Measurements from ENCODE around the gene VMP1. TPM values are rescaled to one million over a fixed set of nuclear protein-coding genes. Genes with fewer than 3 reads are reported as not detected.

Gene VMP1
- total RNA-seq, 2 experiments from 2014 or later = 73.6 to 81.1 TPM

DNA sequence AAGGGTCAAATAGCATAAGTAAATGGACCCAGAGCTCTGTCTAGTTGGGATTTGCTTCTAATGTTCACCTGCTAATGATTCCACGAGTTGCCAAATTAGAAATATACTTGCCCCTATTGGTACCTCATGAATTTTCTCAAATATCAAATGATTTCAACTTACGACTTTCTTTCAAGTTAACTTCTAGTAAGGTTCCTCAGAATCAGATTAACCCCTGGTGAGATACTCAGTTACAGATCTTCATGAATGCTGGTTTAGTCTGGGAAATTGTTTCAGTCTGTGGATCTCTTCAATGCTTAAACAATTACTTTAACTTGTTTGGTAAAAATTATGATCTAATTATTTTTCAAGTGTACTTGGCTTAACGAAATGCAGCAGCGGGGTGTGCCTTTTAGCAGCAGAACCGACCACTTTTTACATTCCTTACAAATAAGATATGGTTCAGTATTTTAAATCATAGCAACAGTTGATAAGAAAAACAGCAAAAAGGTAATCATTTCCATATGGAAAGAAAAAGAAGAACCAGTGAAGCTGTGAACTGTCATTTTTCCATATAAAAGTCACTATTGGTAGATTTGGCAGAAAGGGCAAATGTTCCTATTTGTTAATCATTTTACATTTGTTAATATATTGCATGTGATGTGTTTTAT is 150.8 kb downstream of the VMP1 start:
- TF ChIP-seq, protein P1, sequence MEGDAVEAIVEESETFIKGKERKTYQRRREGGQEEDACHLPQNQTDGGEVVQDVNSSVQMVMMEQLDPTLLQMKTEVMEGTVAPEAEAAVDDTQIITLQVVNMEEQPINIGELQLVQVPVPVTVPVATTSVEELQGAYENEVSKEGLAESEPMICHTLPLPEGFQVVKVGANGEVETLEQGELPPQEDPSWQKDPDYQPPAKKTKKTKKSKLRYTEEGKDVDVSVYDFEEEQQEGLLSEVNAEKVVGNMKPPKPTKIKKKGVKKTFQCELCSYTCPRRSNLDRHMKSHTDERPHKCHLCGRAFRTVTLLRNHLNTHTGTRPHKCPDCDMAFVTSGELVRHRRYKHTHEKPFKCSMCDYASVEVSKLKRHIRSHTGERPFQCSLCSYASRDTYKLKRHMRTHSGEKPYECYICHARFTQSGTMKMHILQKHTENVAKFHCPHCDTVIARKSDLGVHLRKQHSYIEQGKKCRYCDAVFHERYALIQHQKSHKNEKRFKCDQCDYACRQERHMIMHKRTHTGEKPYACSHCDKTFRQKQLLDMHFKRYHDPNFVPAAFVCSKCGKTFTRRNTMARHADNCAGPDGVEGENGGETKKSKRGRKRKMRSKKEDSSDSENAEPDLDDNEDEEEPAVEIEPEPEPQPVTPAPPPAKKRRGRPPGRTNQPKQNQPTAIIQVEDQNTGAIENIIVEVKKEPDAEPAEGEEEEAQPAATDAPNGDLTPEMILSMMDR (IDR thresholded peaks at IDR 0.05) = no peak
- Mint-ChIP-seq H3K9me3 (no peaks in the 10 kb centered on the region), H3K36me3 (ENCODE audit: low read depth) (peaks cover 34% of the 10 kb centered on the region), H3K27me3 (no peaks in the 10 kb centered on the region), H3K27ac (no peak overlapping the region), H3K4me1 (ENCODE audit: low read depth) (peaks cover 9% of the 10 kb centered on the region), H3K4me3 (no peak overlapping the region)
- no peaks in the 10 kb centered on the region for H3K9me3 ChIP-seq (ENCODE audit: control insufficient read depth in 1 of 2, insufficient read depth in 1 of 2, low read length in 2 of 2)
- peaks cover 23% of the 10 kb centered on the region for H3K36me3 ChIP-seq (ENCODE audit: insufficient read depth, low read length)
- POLR2A ChIA-PET = interaction anchor here (2.5 to 3.1 kb wide), 2 partner anchors 21 to 106 kb away, joined by 10 to 16 read pairs; no protein-coding TSS in a partner anchor
- no peak overlapping the region for H3K27ac ChIP-seq (ENCODE audit: low read depth in 1 of 2, low read length in 2 of 2)
- no peaks in the 10 kb centered on the region for H3K27me3 ChIP-seq (ENCODE audit: control insufficient read depth in 1 of 2, insufficient read depth in 2 of 2, low read length in 2 of 2)
- H3K4me3 ChIP-seq (ENCODE audit: low read length) = no peak overlapping the region
- CTCF ChIA-PET = interaction anchor here (0.9 to 2.9 kb wide), 7 partner anchors 18 to 105 kb away, joined by 3 to 83 read pairs (median 7); no protein-coding TSS in a partner anchor
- ATAC-seq (ENCODE audit: poor library complexity) (no peak), DNase-seq (no peak)
- H3K4me1 ChIP-seq (ENCODE audit: insufficient read depth, low read length) = peaks cover 6% of the 10 kb centered on the region
- intact Hi-C loops (cut with DNase I, micrococcal nuclease) = no loop called here

DNA sequence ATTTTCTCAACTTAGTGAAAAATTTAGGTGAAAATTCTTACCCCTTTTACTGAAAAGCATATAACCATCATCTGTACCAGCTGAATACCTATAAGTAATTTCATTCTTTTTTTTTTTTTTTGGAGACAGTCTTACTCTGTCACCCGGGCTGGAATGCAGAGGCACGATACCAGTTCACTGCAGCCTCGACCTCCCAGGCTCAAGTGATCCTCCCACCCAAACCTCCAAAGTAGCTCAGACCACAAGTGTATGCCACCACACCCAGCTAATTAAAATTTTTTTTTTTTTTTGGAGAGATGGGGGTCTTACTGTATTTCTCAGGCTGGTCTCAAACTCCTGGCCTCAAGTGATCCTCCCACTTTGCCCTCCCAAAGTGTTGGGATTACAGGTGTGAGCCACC is 151.5 kb downstream of the VMP1 start:
- peaks cover 40% of the 10 kb centered on the region for H3K36me3 Mint-ChIP-seq (ENCODE audit: low read depth)
- ATAC-seq (ENCODE audit: poor library complexity) = no peak

DNA sequence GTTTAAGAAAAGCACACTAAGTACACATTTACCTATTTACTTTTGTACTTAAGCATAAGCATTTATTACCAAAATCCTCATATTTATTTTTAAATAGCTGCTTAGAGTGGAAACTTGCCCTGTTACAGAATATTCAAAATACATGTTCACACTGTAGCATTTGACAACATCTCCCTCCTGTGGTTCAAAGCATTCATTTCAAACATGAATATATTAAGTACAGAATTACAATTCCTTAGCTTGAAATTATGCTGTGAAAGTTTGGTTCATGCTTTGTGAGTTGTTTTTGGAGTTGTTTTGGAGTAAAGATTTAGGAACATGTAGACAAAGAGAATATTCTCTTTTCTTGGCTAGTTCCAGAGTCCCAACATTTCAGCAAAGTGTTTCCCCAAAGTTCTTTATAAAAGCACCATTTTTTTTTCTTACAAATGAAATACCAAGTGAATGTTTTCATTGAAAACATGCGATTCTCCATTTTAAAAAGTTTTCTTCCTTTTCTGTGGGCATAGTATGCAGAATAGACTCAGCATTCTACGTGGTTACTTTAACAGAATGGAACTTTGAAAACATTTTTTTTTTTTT is 152.1 kb downstream of the VMP1 start:
- TF ChIP-seq, protein P1 (IDR thresholded peaks at IDR 0.05) = peak; percentile 60
- Mint-ChIP-seq H3K27ac (peak overlapping the region; percentile 64), H3K4me1 (ENCODE audit: low read depth) (peaks cover 5% of the 10 kb centered on the region), H3K9me3 (no peaks in the 10 kb centered on the region), H3K4me3 (no peak overlapping the region), H3K27me3 (no peaks in the 10 kb centered on the region), H3K36me3 (ENCODE audit: low read depth) (peaks cover 46% of the 10 kb centered on the region)
- ChIA-PET POLR2A (interaction anchor here (0.8 to 3.1 kb wide), 5 partner anchors 12 to 107 kb away, joined by 3 to 16 read pairs (median 7); no protein-coding TSS in a partner anchor), CTCF (interaction anchor here (0.6 to 2.9 kb wide), 22 partner anchors 11 to 134 kb away, joined by 3 to 83 read pairs (median 4); no protein-coding TSS in a partner anchor)
- Histone ChIP-seq H3K9me3 (ENCODE audit: control insufficient read depth in 1 of 2, insufficient read depth in 1 of 2, low read length in 2 of 2) (no peaks in the 10 kb centered on the region), H3K27me3 (ENCODE audit: control insufficient read depth in 1 of 2, insufficient read depth in 2 of 2, low read length in 2 of 2) (no peaks in the 10 kb centered on the region), H3K36me3 (ENCODE audit: insufficient read depth, low read length) (peaks cover 25% of the 10 kb centered on the region), H3K4me3 (ENCODE audit: low read length) (no peak overlapping the region), H3K4me1 (ENCODE audit: insufficient read depth, low read length) (no peaks in the 10 kb centered on the region), H3K27ac (ENCODE audit: low read depth in 1 of 2, low read length in 2 of 2) (no peak overlapping the region)
- peak in 3 of 14 experiments; percentile 67 to 71 (median 71) for DNase-seq
- intact Hi-C loops (cut with DNase I, micrococcal nuclease) = loop anchor here (1.0 kb wide), 1 partner anchor 106 kb away; no protein-coding TSS in a partner anchor
- peak; percentile 73 for ATAC-seq (ENCODE audit: poor library complexity)

More for the DNA sequence above, 151.5 kb downstream of the VMP1 start:
- Mint-ChIP-seq H3K4me1 (ENCODE audit: low read depth) (peaks cover 5% of the 10 kb centered on the region), H3K27ac (peak overlapping the region; percentile 64), H3K27me3 (no peaks in the 10 kb centered on the region), H3K9me3 (no peaks in the 10 kb centered on the region), H3K4me3 (no peak overlapping the region)
- intact Hi-C loops (cut with DNase I, micrococcal nuclease) = loop anchor here in 1 of 2 experiments (1.0 kb wide), 1 partner anchor 106 kb away; no protein-coding TSS in a partner anchor
- peaks cover under 1% of the 10 kb centered on the region for H3K4me1 ChIP-seq (ENCODE audit: insufficient read depth, low read length)
- CTCF ChIA-PET = interaction anchor here (0.9 to 2.9 kb wide), 17 partner anchors 11 to 112 kb away, joined by 3 to 83 read pairs (median 4); no protein-coding TSS in a partner anchor
- TF ChIP-seq, protein P1 (IDR thresholded peaks at IDR 0.05) = no peak
- POLR2A ChIA-PET = interaction anchor here (1.0 to 3.1 kb wide), 4 partner anchors 11 to 106 kb away, joined by 3 to 16 read pairs (median 8); no protein-coding TSS in a partner anchor
- no peak overlapping the region for H3K4me3 ChIP-seq (ENCODE audit: low read length)
- no peak overlapping the region for H3K27ac ChIP-seq (ENCODE audit: low read depth in 1 of 2, low read length in 2 of 2)
- peaks cover 23% of the 10 kb centered on the region for H3K36me3 ChIP-seq (ENCODE audit: insufficient read depth, low read length)
- no peak for DNase-seq
- no peaks in the 10 kb centered on the region for H3K9me3 ChIP-seq (ENCODE audit: control insufficient read depth in 1 of 2, insufficient read depth in 1 of 2, low read length in 2 of 2)
- no peaks in the 10 kb centered on the region for H3K27me3 ChIP-seq (ENCODE audit: control insufficient read depth in 1 of 2, insufficient read depth in 2 of 2, low read length in 2 of 2)
